ENCODE data around the gene KRT27.

DNA sequence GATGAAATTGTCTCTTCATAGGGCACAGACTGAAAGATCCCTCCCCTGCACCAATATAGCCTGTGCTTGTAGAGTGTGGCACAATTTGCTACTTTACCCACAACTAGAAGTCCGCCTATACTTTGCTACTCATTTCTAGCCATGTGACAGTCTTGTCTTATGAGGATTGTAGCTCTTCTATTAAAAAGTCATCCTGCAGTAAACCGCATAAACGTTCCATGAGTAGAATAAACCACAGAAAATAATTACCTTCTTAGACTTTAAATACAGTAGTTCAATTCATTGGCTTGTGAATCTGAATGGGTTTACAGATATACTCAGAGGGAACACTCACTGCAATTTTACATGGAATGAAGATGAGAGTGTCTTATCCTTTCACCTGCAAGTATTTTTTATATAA lies 4.4 kb downstream of the KRT27 start:
- TF ChIP-seq, protein P1, sequence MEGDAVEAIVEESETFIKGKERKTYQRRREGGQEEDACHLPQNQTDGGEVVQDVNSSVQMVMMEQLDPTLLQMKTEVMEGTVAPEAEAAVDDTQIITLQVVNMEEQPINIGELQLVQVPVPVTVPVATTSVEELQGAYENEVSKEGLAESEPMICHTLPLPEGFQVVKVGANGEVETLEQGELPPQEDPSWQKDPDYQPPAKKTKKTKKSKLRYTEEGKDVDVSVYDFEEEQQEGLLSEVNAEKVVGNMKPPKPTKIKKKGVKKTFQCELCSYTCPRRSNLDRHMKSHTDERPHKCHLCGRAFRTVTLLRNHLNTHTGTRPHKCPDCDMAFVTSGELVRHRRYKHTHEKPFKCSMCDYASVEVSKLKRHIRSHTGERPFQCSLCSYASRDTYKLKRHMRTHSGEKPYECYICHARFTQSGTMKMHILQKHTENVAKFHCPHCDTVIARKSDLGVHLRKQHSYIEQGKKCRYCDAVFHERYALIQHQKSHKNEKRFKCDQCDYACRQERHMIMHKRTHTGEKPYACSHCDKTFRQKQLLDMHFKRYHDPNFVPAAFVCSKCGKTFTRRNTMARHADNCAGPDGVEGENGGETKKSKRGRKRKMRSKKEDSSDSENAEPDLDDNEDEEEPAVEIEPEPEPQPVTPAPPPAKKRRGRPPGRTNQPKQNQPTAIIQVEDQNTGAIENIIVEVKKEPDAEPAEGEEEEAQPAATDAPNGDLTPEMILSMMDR (IDR thresholded peaks at IDR 0.05 in 2 of 3, conservative IDR thresholded peaks at IDR 0.05 in 1 of 3; ENCODE audit: borderline replicate concordance in 1 of 3, insufficient read depth in 1 of 3, low read depth in 2 of 3, low read length in 2 of 3), result no peak
- TF ChIP-seq EZH2 (IDR thresholded peaks at IDR 0.05) (no peak), EZH2phosphoT487 (IDR thresholded peaks at IDR 0.05; ENCODE audit: borderline replicate concordance) (no peak), POLR2AphosphoS5 (IDR thresholded peaks at IDR 0.05; ENCODE audit: low read depth, low read length) (no peak), POLR2A (IDR thresholded peaks at IDR 0.05; ENCODE audit: borderline replicate concordance, extremely low read depth, insufficient read depth, insufficient read length) (no peak)
- TF ChIP-seq, protein P2, sequence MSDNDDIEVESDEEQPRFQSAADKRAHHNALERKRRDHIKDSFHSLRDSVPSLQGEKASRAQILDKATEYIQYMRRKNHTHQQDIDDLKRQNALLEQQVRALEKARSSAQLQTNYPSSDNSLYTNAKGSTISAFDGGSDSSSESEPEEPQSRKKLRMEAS (IDR thresholded peaks at IDR 0.05), result no peak

All from HCT116 (cell line).